ENCODE data around the gene HSBP1L1. TPM values are rescaled to one million over a fixed set of nuclear protein-coding genes. Genes with fewer than 3 reads are reported as not detected.

Gene HSBP1L1
- total and polyA plus RNA-seq, 2 of the 13 experiments (the other 11 are each of a cell fraction or from before 2014, with no cell fraction given) = 22.6 to 45.1 TPM

DNA sequence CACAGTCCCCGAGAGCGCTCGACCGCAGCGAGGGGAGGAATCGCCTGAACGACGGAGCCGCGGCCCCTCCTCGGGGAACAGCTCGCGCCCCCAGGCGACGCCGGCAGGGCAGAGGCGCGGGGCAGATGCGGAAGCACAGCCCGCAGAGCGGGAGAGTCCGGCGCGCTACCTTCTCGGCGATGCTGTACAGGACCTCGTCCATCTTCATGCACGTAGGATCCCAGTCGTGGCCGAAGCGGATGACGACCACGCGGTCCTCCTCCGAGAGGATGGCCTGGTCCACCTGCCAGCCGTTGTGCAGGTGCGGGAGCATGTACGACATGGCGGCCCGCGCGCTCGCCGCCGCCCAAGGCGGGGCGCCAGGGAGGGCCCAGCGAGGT is 23.6 kb downstream of the HSBP1L1 start (continued):
- TF ChIP-seq THAP9 (CRISPR knock-in tag; IDR thresholded peaks at IDR 0.05; ENCODE audit: borderline replicate concordance) (no peak), TGIF2 (CRISPR knock-in tag; IDR thresholded peaks at IDR 0.05) (no peak), SMAD1 (CRISPR knock-in tag; IDR thresholded peaks at IDR 0.05; ENCODE audit: borderline replicate concordance, low read depth) (no peak), ZNF446 (CRISPR knock-in tag; IDR thresholded peaks at IDR 0.05) (no peak), GABPB1 (CRISPR knock-in tag; IDR thresholded peaks at IDR 0.05) (peak; percentile 42; the same call in 1 of the 2 replicates), CHD2 (IDR thresholded peaks at IDR 0.05; ENCODE audit: low read depth, low read length) (no peak), ZSCAN22 (CRISPR knock-in tag; IDR thresholded peaks at IDR 0.05) (no peak), FOXK1 (CRISPR knock-in tag; IDR thresholded peaks at IDR 0.05; ENCODE audit: borderline replicate concordance, low read depth) (no peak), ZFX (CRISPR knock-in tag; IDR thresholded peaks at IDR 0.05; ENCODE audit: low read depth) (peak; percentile 85; the same call in 1 of the 2 replicates), ZMYM2 (CRISPR knock-in tag; IDR thresholded peaks at IDR 0.05) (no peak), NR3C1 (CRISPR knock-in tag; IDR thresholded peaks at IDR 0.05) (no peak), ZBTB34 (CRISPR knock-in tag; IDR thresholded peaks at IDR 0.05) (no peak), IRF2 (CRISPR knock-in tag; IDR thresholded peaks at IDR 0.05) (no peak), FOXK2 (IDR thresholded peaks at IDR 0.05) (no peak), SP2 (CRISPR knock-in tag; IDR thresholded peaks at IDR 0.05) (no peak), ZNF773 (CRISPR knock-in tag; IDR thresholded peaks at IDR 0.05; ENCODE audit: borderline replicate concordance) (0 out of 2 replicates have a peak, but pooled peaks have one; percentile 18)
- TF ChIP-seq, protein P1, sequence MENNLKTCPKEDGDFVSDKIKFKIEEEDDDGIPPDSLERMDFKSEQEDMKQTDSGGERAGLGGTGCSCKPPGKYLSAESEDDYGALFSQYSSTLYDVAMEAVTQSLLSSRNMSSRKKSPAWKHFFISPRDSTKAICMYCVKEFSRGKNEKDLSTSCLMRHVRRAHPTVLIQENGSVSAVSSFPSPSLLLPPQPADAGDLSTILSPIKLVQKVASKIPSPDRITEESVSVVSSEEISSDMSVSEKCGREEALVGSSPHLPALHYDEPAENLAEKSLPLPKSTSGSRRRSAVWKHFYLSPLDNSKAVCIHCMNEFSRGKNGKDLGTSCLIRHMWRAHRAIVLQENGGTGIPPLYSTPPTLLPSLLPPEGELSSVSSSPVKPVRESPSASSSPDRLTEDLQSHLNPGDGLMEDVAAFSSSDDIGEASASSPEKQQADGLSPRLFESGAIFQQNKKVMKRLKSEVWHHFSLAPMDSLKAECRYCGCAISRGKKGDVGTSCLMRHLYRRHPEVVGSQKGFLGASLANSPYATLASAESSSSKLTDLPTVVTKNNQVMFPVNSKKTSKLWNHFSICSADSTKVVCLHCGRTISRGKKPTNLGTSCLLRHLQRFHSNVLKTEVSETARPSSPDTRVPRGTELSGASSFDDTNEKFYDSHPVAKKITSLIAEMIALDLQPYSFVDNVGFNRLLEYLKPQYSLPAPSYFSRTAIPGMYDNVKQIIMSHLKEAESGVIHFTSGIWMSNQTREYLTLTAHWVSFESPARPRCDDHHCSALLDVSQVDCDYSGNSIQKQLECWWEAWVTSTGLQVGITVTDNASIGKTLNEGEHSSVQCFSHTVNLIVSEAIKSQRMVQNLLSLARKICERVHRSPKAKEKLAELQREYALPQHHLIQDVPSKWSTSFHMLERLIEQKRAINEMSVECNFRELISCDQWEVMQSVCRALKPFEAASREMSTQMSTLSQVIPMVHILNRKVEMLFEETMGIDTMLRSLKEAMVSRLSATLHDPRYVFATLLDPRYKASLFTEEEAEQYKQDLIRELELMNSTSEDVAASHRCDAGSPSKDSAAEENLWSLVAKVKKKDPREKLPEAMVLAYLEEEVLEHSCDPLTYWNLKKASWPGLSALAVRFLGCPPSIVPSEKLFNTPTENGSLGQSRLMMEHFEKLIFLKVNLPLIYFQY (CRISPR knock-in tag; IDR thresholded peaks at IDR 0.05; ENCODE audit: borderline replicate concordance) = no peak
- TF ChIP-seq, protein P2, sequence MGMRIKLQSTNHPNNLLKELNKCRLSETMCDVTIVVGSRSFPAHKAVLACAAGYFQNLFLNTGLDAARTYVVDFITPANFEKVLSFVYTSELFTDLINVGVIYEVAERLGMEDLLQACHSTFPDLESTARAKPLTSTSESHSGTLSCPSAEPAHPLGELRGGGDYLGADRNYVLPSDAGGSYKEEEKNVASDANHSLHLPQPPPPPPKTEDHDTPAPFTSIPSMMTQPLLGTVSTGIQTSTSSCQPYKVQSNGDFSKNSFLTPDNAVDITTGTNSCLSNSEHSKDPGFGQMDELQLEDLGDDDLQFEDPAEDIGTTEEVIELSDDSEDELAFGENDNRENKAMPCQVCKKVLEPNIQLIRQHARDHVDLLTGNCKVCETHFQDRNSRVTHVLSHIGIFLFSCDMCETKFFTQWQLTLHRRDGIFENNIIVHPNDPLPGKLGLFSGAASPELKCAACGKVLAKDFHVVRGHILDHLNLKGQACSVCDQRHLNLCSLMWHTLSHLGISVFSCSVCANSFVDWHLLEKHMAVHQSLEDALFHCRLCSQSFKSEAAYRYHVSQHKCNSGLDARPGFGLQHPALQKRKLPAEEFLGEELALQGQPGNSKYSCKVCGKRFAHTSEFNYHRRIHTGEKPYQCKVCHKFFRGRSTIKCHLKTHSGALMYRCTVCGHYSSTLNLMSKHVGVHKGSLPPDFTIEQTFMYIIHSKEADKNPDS (CRISPR knock-in tag; IDR thresholded peaks at IDR 0.05) = peak; percentile 56; the same call in 1 of the 2 replicates
- TF ChIP-seq, protein P3, sequence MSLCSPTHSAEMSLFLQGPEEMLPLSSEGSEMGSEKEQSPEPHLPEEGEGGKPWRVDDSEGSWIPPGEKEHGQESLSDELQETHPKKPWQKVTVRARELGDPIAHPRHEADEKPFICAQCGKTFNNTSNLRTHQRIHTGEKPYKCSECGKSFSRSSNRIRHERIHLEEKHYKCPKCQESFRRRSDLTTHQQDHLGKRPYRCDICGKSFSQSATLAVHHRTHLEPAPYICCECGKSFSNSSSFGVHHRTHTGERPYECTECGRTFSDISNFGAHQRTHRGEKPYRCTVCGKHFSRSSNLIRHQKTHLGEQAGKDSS (CRISPR knock-in tag; IDR thresholded peaks at IDR 0.05; ENCODE audit: borderline replicate concordance, low read depth) = no peak

All from HepG2 (cell line).